Hepatic stellate cell (primary cell): ENCODE data around the gene FCF1.

ENCODE experiments used
- DNase-seq: peaks from one replicate; pipeline ENCODE4 v3.0.0; 2011; ENCODE audit warnings: low spot score

Gene FCF1

GRCh38 chr14:74765721-74766120, 52.8 kb downstream of the FCF1 start:
- no peak for DNase-seq

- no peak for DNase-seq
Observed at GRCh38 chr14:74771399-74771798, 58.5 kb downstream of the FCF1 start.

GRCh38 chr14:74784634-74785033, 71.7 kb downstream of the FCF1 start:
- no peak for DNase-seq

GRCh38 chr14:74785056-74785613, 72.2 kb downstream of the FCF1 start:
- DNase-seq = no peak

- DNase-seq = no peak
Observed at GRCh38 chr14:74786796-74787315, 73.9 kb downstream of the FCF1 start.
